Measurements from ENCODE around the gene FLOT1. TPM values are rescaled to one million over a fixed set of nuclear protein-coding genes. Genes with fewer than 3 reads are reported as not detected.

The FLOT1 gene
- total RNA-seq, 1 donor, result 101 TPM

DNA sequence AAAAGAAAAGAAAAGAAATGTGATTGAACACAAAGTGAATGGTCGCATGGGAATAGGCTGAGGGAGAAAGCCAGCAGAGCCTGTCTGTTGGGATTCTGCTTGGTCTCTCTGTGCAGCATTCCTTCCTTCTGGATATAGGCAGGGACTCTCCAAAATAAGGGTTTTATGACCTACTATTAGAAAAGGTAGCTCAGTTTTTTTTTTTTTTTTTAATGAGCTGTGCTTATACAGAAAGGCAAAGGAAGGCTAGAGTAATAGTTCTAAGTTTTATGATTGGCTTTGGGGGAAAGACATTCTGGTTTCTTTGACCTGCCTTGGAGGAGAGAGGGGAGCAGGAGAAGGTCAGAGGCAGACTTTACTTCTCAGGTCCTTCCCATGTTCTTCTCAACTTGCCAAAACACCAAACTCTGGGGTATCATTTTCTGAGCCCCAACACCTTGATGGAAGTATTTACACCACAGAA lies 20.7 kb upstream of the FLOT1 start:
- Histone ChIP-seq H3K4me2 (ENCODE audit: insufficient read depth, low read length) (no peak overlapping the region), H3K36me3 (ENCODE audit: insufficient read depth, low read length) (no peaks in the 10 kb centered on the region), H3K27me3 (ENCODE audit: insufficient read depth, low read length) (no peaks in the 10 kb centered on the region), H3K9me3 (ENCODE audit: low read depth, low read length) (no peaks in the 10 kb centered on the region), H3K4me3 (ENCODE audit: insufficient read depth, low read length) (no peak overlapping the region), H2AFZ (ENCODE audit: low read length) (no peak overlapping the region), H3K79me2 (ENCODE audit: insufficient read depth, low read length) (no peaks in the 10 kb centered on the region), H4K20me1 (ENCODE audit: insufficient read depth, low read length) (no peaks in the 10 kb centered on the region), H3K27ac (ENCODE audit: low read depth, low read length) (peak overlapping the region; percentile 19), H3K4me1 (ENCODE audit: insufficient read depth, low read length) (peaks cover 43% of the 10 kb centered on the region)
- no peak for DNase-seq (ENCODE audit: insufficient read length, low spot score, missing footprints)
- TF ChIP-seq, protein P1, sequence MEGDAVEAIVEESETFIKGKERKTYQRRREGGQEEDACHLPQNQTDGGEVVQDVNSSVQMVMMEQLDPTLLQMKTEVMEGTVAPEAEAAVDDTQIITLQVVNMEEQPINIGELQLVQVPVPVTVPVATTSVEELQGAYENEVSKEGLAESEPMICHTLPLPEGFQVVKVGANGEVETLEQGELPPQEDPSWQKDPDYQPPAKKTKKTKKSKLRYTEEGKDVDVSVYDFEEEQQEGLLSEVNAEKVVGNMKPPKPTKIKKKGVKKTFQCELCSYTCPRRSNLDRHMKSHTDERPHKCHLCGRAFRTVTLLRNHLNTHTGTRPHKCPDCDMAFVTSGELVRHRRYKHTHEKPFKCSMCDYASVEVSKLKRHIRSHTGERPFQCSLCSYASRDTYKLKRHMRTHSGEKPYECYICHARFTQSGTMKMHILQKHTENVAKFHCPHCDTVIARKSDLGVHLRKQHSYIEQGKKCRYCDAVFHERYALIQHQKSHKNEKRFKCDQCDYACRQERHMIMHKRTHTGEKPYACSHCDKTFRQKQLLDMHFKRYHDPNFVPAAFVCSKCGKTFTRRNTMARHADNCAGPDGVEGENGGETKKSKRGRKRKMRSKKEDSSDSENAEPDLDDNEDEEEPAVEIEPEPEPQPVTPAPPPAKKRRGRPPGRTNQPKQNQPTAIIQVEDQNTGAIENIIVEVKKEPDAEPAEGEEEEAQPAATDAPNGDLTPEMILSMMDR (IDR thresholded peaks at IDR 0.05; ENCODE audit: extremely low read depth, low read depth, low read length), result no peak

GRCh38 chr6:30761791-30762429 lies 19.4 kb upstream of the FLOT1 start:
- Histone ChIP-seq H3K4me1 (ENCODE audit: insufficient read depth, low read length) (peaks cover 43% of the 10 kb centered on the region), H4K20me1 (ENCODE audit: insufficient read depth, low read length) (no peaks in the 10 kb centered on the region), H3K4me3 (ENCODE audit: insufficient read depth, low read length) (no peak overlapping the region), H2AFZ (ENCODE audit: low read length) (no peak overlapping the region), H3K27ac (ENCODE audit: low read depth, low read length) (peak overlapping the region; percentile 99), H3K4me2 (ENCODE audit: insufficient read depth, low read length) (no peak overlapping the region), H3K27me3 (ENCODE audit: insufficient read depth, low read length) (no peaks in the 10 kb centered on the region), H3K79me2 (ENCODE audit: insufficient read depth, low read length) (no peaks in the 10 kb centered on the region), H3K36me3 (ENCODE audit: insufficient read depth, low read length) (no peaks in the 10 kb centered on the region), H3K9me3 (ENCODE audit: low read depth, low read length) (no peaks in the 10 kb centered on the region)
- DNase-seq (ENCODE audit: insufficient read length, low spot score, missing footprints), result no peak
- TF ChIP-seq, protein P1 (IDR thresholded peaks at IDR 0.05; ENCODE audit: extremely low read depth, low read depth, low read length), result no peak

DNA sequence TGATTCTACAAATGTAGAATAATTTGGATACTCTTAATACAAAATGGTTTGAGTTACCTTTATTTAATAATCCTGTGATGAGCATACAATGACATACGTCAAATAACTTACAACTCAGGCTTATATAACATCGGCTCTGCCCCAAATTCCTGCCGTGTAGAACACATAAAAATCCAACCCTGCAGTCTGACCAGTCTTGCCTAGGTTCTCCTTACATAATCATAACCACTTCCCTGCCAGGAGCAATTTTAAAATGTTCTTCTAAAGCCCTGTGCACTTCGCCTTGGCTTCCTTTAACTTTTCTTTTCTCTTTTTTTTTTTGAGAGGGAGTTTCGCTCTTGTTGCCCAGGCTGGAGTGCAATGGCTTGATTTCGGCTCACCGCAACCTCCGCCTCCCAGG lies 18.1 kb upstream of the FLOT1 start:
- H3K4me3 ChIP-seq (ENCODE audit: insufficient read depth, low read length), result no peak overlapping the region
- no peaks in the 10 kb centered on the region for H3K27me3 ChIP-seq (ENCODE audit: insufficient read depth, low read length)
- TF ChIP-seq, protein P1 (IDR thresholded peaks at IDR 0.05; ENCODE audit: extremely low read depth, low read depth, low read length), result no peak
- H3K36me3 ChIP-seq (ENCODE audit: insufficient read depth, low read length), result no peaks in the 10 kb centered on the region
- no peaks in the 10 kb centered on the region for H4K20me1 ChIP-seq (ENCODE audit: insufficient read depth, low read length)
- H3K27ac ChIP-seq (ENCODE audit: low read depth, low read length), result peak overlapping the region; percentile 99
- no peaks in the 10 kb centered on the region for H3K79me2 ChIP-seq (ENCODE audit: insufficient read depth, low read length)
- H3K4me2 ChIP-seq (ENCODE audit: insufficient read depth, low read length), result no peak overlapping the region
- H2AFZ ChIP-seq (ENCODE audit: low read length), result no peak overlapping the region
- H3K4me1 ChIP-seq (ENCODE audit: insufficient read depth, low read length), result peaks cover 39% of the 10 kb centered on the region
- DNase-seq (ENCODE audit: insufficient read length, low spot score, missing footprints), result no peak
- no peaks in the 10 kb centered on the region for H3K9me3 ChIP-seq (ENCODE audit: low read depth, low read length)

GRCh38 chr6:30759575-30760239 lies 17.2 kb upstream of the FLOT1 start:
- Histone ChIP-seq H3K4me1 (ENCODE audit: insufficient read depth, low read length) (peaks cover 44% of the 10 kb centered on the region), H3K4me3 (ENCODE audit: insufficient read depth, low read length) (no peak overlapping the region), H3K27ac (ENCODE audit: low read depth, low read length) (peak overlapping the region; percentile 99), H3K79me2 (ENCODE audit: insufficient read depth, low read length) (no peaks in the 10 kb centered on the region), H3K27me3 (ENCODE audit: insufficient read depth, low read length) (no peaks in the 10 kb centered on the region), H4K20me1 (ENCODE audit: insufficient read depth, low read length) (no peaks in the 10 kb centered on the region), H2AFZ (ENCODE audit: low read length) (no peak overlapping the region), H3K36me3 (ENCODE audit: insufficient read depth, low read length) (no peaks in the 10 kb centered on the region), H3K9me3 (ENCODE audit: low read depth, low read length) (no peaks in the 10 kb centered on the region), H3K4me2 (ENCODE audit: insufficient read depth, low read length) (peak overlapping the region; percentile 43)
- DNase-seq (ENCODE audit: insufficient read length, low spot score, missing footprints), result peak; percentile 93
- TF ChIP-seq, protein P1 (IDR thresholded peaks at IDR 0.05; ENCODE audit: extremely low read depth, low read depth, low read length), result no peak

Measured in osteoblast (primary cell).